HG03457 (cell line): ENCODE measurements around the gene MGLL.

Experiments
- ATAC-seq: cut with Tn5 transposase; IDR thresholded peaks from one replicate; pipeline ENCODE4 v1.9.1; 2021; ENCODE audit warnings: moderate number of reproducible peaks; ENCODE audit not compliant: unreplicated experiment

The MGLL gene

DNA sequence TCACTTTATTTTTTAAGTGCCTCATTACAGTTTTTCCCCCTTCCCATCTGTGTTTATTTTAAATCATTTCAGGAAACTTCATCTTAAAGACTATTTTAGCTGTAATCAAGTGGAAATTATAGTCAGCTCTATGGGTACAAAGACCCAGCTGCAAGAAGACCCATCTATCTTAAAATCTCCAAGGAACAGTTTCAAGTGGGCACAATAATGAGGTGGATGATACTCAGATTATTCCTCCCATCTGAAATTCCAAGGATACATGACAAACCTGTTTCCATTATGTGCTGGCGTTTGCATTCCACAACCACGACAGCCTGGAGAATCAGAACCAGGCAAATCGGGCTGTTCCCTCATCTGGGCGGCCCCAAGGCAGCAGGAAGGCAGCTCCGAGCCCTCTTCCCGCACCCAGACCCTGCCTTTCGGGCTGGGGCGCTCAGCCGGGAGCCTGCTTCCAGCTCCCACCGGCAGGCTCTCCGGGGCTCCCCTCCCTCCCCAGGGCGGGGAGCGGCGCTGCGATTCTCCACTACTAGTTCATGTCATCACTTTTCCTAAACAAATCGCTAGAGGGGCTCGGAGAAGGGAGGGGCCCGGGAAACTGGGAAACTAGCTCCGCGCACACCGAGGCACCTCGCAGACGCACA lies at the start of gene MGLL:
Gene MGLL (minus strand): TSS at position 475 of the 641 bp plus-strand sequence. CDS start 197 bp downstream, at position 278.
- no peak for ATAC-seq

DNA sequence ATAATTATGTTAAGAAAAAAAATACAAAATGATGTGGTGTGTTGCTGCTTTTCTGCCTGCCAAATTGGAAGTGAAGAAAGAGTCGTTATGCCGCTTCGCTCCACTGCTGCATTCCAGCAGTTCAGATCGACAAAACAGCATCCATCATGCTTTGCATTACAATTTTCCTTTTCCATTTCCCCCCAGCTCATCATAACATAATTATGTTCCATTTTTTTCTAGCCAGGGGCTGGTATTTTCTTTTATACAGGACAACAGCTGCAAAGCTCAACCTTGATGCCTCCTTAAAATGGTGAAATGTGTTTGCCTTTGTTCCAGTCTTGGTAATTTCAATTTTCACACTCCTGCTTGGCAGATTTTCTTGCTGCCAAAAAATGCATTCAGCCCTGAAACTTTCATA lies 47.8 kb upstream of the MGLL start:
- no peak for ATAC-seq

DNA sequence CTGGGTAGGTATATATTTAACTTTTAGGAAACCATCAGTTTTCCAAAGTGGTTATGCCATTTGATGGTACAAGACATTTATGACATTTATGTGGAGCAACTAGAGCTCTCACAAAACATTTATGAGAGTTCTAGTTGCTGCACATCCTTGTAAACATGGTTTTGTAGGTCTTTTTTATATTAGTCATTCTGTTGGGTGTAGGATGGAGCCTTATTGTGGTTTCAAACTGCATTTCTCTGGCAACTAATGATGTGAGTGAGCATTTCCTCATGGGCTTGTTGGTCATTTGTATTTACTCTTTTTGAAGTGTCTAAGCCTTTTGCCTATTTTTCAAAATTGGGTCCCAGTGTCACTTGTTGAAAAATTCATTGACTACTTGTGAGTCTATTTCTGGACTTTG lies 45.7 kb upstream of the MGLL start:
- ATAC-seq = no peak

DNA sequence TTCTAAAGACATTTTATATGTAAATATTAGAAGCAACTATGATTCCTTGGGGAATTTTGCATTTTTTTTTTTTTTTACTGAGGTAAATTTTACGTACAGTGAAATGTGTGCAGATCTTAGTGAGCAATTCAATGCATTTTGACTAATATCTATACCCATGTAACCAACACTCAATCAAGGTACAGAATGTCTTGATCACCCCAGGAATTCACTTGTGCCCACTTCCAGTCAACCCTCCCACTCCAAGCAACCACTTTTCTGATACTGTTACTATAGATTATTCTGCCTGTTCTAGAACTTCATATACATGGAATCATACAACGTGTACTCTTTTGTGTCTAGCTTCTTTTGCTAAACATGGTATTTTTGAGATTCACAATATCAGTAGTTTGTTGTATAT lies 45.1 kb upstream of the MGLL start:
- ATAC-seq = no peak

- no peak for ATAC-seq
These were observed 43.6 kb upstream of the MGLL start for GRCh38 chr3:127865941-127866340.

GRCh38 chr3:127860211-127860696 lies 37.9 kb upstream of the MGLL start:
- ATAC-seq = no peak

GRCh38 chr3:127859730-127860129 lies 37.4 kb upstream of the MGLL start:
- no peak for ATAC-seq

- ATAC-seq = no peak
These were observed 36.6 kb upstream of the MGLL start for GRCh38 chr3:127858937-127859336.

- ATAC-seq = no peak
These were observed 36.2 kb upstream of the MGLL start for GRCh38 chr3:127858521-127858920.

DNA sequence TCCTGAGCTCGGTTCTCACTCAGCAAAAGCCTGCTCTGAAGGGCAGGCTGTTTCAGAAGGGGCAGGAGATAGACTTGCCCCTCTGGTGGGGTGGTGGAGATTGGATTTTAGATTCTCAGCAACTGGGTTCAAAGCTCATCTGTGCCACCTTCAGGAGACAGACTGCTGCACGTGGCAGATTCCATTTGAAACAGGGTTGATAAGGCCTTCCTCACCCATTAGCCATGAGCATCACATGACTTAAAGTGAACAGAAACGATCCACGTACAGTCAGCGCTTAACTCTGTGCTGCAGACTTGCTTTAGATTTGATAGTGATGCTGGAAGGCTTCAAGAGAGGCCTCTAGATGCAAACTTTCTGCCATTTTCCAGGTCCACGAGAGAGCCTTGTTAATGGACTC lies 35.0 kb upstream of the MGLL start:
- no peak for ATAC-seq

- no peak for ATAC-seq
These were observed 34.5 kb upstream of the MGLL start for GRCh38 chr3:127856801-127857200.

DNA sequence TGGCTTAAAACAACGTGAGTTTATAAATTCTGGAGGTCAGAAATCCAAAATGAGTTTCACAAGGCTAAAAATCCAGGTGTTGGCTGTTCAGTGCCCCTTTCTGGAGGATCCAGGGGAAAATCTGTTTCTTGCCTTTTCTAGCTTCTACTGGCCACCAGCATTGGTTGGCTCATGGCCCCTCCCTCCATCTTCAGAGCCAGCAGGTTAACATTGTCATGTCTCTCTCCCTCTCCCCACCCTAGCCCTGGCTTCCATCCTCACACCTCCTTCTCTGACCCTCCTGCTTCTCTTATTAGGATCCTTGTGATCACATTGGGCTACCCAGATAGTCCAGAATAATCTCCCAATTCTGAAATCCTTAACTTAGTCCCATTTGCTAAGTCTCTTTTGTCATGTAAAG lies 32.9 kb upstream of the MGLL start:
- ATAC-seq = no peak

DNA sequence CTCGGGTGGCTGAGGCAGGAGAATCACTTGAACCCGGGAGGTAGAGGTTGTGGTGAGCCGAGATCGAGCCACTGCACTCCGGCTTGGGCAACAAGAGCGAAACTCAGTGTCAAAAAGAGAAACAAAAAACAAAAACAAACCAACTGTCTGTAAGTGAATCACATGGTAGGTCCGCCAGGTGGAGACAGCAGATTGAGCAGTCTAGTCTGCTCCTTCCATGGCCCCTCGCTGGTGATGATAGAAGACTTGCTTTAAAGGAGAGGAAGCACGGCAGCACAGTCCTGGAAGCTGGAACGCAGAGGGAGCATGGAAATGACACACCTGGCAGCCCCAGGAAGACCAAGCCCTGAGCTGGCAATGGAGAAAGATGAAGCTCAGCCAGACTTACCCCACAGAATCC lies 31.4 kb upstream of the MGLL start:
- no peak for ATAC-seq

GRCh38 chr3:127851899-127852298 lies 29.6 kb upstream of the MGLL start:
- no peak for ATAC-seq

- ATAC-seq = no peak
These were observed 27.1 kb upstream of the MGLL start for GRCh38 chr3:127849368-127849767.

GRCh38 chr3:127848131-127849129 lies 26.1 kb upstream of the MGLL start:
- ATAC-seq = no peak

DNA sequence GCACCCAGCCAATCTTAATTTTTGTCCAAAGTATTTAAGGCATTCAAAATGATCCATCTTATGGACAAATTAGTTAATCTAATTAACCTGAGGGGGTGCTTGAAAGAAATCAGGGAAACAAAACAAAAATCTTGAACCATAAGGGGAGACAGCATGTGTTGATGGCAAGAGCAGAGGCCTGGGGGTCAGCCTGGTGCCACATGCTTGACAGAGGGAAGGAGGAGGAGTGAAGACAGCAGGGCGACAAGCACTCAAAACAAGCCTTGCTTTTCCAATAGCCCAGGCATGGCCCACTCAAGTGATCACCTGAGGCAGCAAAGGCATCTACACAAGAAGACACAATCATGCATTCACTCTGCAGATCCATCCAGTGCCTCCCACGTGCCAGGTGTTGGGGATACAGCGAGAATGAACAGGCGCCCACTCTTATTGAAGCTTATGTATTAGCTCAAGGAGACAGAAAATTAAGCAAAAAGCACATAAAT lies 25.0 kb upstream of the MGLL start:
- ATAC-seq = no peak

DNA sequence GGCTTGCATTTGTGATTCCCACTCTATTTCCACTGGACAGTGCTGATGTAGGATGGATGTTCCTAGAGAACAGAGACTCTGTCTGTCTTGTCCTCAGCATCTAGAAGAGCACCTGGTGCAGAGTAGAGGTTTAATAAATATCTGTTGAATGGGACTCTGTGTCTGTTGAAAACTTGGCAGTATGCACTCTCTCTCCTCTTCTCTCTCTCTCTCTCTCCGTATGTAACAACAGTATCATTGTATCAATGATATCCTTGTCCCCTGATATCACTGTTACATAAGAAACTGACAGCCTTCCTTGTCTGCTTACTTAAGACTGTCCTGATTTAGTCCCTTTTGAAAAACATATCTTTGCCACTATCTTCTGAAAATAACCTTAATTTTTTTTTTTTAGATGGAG lies 24.3 kb upstream of the MGLL start:
- ATAC-seq = no peak

DNA sequence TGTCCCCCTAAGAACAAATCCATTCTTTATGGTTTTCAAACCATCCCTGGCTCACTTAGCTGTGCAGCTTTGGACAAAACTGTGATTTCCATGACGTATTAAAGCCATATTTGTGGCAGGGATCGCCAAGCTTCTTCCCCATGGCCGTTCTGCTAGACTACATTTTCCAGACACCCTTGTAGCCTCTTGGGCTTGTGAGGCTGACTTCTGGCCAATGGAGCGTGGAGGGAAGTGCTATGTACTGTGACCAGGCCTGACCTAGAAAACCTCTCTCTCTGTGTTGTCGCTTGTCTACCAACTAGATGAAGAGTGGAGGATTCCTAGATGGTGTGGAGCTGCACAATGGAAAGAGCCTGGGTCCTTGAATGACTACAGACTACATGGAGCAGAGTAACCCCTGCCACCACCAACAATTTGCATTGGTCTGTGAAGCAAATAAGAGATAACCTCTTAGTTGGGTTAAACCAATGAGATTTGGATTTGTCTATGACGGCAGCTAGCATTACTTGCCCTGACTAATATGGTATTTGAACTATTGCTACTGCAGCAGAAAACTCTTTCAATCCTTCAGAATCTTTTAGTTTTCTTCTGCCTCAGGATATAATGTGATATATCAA lies 22.1 kb upstream of the MGLL start:
- no peak for ATAC-seq

DNA sequence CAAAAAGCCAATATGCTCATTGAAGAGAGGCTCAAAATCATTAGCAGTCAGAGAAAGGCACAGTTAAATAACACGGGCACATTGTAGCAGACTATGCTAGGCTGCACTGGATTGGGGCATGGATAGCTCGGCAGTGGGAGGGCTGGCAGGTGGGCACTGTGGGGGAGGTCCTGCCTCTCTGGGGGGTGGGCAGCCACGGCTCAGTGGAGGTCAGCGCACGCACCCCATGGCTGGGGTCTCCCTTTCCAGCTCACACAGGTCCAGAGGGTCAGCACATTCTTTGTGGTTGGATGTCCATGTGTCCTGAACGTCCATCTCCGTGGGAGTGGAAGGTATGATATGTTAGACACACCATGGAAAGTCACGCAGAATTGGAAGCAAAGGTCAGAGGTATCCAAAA lies 18.4 kb upstream of the MGLL start:
- ATAC-seq = no peak

DNA sequence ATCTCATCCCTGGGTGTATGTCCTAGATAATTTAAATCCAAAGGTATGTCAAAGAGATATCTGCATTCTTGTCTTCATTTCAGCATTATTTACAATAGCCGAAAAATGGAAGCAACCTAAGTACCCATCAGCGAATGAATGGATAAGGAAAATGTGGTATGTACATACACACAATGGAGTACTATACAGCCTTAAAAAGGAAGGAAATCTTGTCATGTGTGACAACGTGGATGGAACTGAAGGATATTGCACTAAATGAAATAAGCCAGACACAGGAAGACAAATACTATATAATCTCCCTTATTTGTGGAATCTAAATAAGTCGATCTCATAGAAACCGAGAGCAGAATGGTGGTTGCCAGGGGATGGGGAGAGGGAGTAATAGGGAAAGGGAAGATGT lies 16.8 kb upstream of the MGLL start:
- no peak for ATAC-seq
